ENCODE measurements around the gene FXYD4.

DNA sequence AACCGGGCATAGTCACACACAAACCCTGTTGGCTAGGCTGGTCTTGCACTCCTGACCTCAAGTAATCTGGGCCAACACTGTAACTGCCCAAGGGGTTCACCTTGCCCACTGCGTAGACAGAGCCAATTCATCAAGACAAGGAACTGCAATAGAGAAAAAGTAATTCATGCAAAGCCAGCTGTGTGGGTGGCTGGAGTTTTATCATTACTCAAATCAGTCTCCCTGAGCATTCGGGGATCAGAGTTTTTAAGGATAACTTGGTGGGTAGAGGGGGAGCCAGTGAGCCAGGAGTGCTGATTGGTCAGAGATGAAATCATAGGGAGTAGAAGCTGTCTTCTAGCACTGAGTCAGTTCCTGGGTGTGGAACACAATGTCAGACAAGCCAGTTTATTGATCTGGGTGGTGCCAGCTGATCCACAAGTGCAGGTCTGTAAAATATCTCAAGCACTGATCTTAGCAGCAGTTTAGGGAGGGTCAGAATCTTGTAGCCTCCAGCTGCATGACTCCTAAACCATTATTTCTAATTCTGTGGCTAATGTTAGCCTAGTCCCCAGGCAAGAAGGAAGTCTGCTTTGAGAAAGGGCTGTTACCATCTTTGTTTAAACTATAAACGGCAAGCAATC lies 15.6 kb upstream of the FXYD4 start:
- TF ChIP-seq, protein P1, sequence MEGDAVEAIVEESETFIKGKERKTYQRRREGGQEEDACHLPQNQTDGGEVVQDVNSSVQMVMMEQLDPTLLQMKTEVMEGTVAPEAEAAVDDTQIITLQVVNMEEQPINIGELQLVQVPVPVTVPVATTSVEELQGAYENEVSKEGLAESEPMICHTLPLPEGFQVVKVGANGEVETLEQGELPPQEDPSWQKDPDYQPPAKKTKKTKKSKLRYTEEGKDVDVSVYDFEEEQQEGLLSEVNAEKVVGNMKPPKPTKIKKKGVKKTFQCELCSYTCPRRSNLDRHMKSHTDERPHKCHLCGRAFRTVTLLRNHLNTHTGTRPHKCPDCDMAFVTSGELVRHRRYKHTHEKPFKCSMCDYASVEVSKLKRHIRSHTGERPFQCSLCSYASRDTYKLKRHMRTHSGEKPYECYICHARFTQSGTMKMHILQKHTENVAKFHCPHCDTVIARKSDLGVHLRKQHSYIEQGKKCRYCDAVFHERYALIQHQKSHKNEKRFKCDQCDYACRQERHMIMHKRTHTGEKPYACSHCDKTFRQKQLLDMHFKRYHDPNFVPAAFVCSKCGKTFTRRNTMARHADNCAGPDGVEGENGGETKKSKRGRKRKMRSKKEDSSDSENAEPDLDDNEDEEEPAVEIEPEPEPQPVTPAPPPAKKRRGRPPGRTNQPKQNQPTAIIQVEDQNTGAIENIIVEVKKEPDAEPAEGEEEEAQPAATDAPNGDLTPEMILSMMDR (conservative IDR thresholded peaks at IDR 0.05) = no peak
- TF ChIP-seq ZFX (IDR thresholded peaks at IDR 0.05) = no peak

All from C4-2B (cell line).